Duodenal mucosa (tissue), 2 donors: ENCODE results near the gene LSR.

Source experiments
- H3K27ac ChIP-seq: one replicate; pipeline ENCODE4 v1.7.0; 2013; ENCODE audit warnings: low read depth, low read length
- H3K27me3 ChIP-seq, 2 donors: one replicate each; pipeline ENCODE4 v1.7.0; 2013; ENCODE audit warnings: low read length in 2 of 2, control low read depth in 1 of 2; ENCODE audit not compliant: insufficient read depth in 2 of 2, control insufficient read depth in 1 of 2
- H3K36me3 ChIP-seq, 2 donors: one replicate each; pipeline ENCODE4 v1.7.0; 2013; ENCODE audit warnings: low read length in 2 of 2, control low read depth in 1 of 2; ENCODE audit not compliant: insufficient read depth in 2 of 2, control insufficient read depth in 1 of 2
- H3K4me1 ChIP-seq, 2 donors: one replicate each; pipeline ENCODE4 v1.7.0; 2013; ENCODE audit warnings: low read length in 2 of 2, control low read depth in 1 of 2; ENCODE audit not compliant: insufficient read depth in 2 of 2, control insufficient read depth in 1 of 2
- H3K4me3 ChIP-seq, 2 donors: one replicate each; pipeline ENCODE4 v1.7.0; 2013; ENCODE audit warnings: low read length in 2 of 2, low read depth in 1 of 2
- H3K9ac ChIP-seq, 2 donors: one replicate each; pipeline ENCODE4 v1.7.0; 2013; ENCODE audit warnings: low read length in 2 of 2, low read depth in 1 of 2
- H3K9me3 ChIP-seq, 2 donors: one replicate each; pipeline ENCODE4 v1.7.0; 2013; ENCODE audit warnings: low read length in 2 of 2, control low read depth in 1 of 2; ENCODE audit not compliant: control insufficient read depth in 1 of 2

LSR gene

GRCh38 chr19:35311901-35312665, 63.3 kb downstream of the LSR start:
- H3K36me3 ChIP-seq: no peaks in the 10 kb centered on the region
- no peak overlapping the region for H3K27ac ChIP-seq
- no peaks in the 10 kb centered on the region for H3K27me3 ChIP-seq
- no peaks in the 10 kb centered on the region for H3K9me3 ChIP-seq
- H3K4me3 ChIP-seq: no peak overlapping the region
- peaks cover 0 to 14% of the 10 kb centered on the region in 2 donors for H3K4me1 ChIP-seq
- no peak overlapping the region for H3K9ac ChIP-seq

- Histone ChIP-seq H3K9ac (no peak overlapping the region), H3K4me1 (peaks cover 1 to 20% of the 10 kb centered on the region in 2 donors), H3K36me3 (no peaks in the 10 kb centered on the region), H3K9me3 (no peaks in the 10 kb centered on the region), H3K4me3 (no peak overlapping the region), H3K27ac (no peak overlapping the region), H3K27me3 (no peaks in the 10 kb centered on the region)
Observed at GRCh38 chr19:35313587-35313986, 64.8 kb downstream of the LSR start.

- Histone ChIP-seq H3K36me3 (no peaks in the 10 kb centered on the region), H3K9ac (no peak overlapping the region), H3K9me3 (no peaks in the 10 kb centered on the region), H3K27ac (no peak overlapping the region), H3K4me1 (peaks cover 6 to 24% of the 10 kb centered on the region in 2 donors), H3K4me3 (no peak overlapping the region), H3K27me3 (no peaks in the 10 kb centered on the region)
Observed at GRCh38 chr19:35314031-35314430, 65.2 kb downstream of the LSR start.

- no peaks in the 10 kb centered on the region for H3K36me3 ChIP-seq
- H3K27me3 ChIP-seq: no peaks in the 10 kb centered on the region
- H3K4me3 ChIP-seq: no peak overlapping the region
- no peak overlapping the region for H3K27ac ChIP-seq
- no peak overlapping the region for H3K9ac ChIP-seq
- H3K9me3 ChIP-seq: no peaks in the 10 kb centered on the region
- peaks cover 6 to 18% of the 10 kb centered on the region in 2 donors for H3K4me1 ChIP-seq
Observed at GRCh38 chr19:35314858-35315470, 66.2 kb downstream of the LSR start.

GRCh38 chr19:35315883-35316282, 67.1 kb downstream of the LSR start:
- Histone ChIP-seq H3K9me3 (no peaks in the 10 kb centered on the region), H3K9ac (no peak overlapping the region), H3K27ac (no peak overlapping the region), H3K4me3 (no peak overlapping the region), H3K4me1 (peaks cover 6 to 18% of the 10 kb centered on the region in 2 donors), H3K36me3 (no peaks in the 10 kb centered on the region), H3K27me3 (no peaks in the 10 kb centered on the region)

GRCh38 chr19:35316560-35316959, 67.8 kb downstream of the LSR start:
- H3K9ac ChIP-seq: no peak overlapping the region
- no peak overlapping the region for H3K27ac ChIP-seq
- peaks cover 6 to 18% of the 10 kb centered on the region in 2 donors for H3K4me1 ChIP-seq
- no peaks in the 10 kb centered on the region for H3K9me3 ChIP-seq
- H3K4me3 ChIP-seq: no peak overlapping the region
- H3K36me3 ChIP-seq: no peaks in the 10 kb centered on the region
- H3K27me3 ChIP-seq: no peaks in the 10 kb centered on the region
